C4-2B (cell line): ENCODE data around the gene ARL15.

Experiments used
- H3K27ac ChIP-seq: fragments of 450-650 bp; 2 replicates; pipeline ENCODE4 v1.5.1; 2017
- CTCF ChIP-seq: fragments of 450-650 bp; conservative IDR thresholded peaks from 2 replicates; pipeline ENCODE4 v1.5.1; 2017; ENCODE audit warnings: mild to moderate bottlenecking
- ZFX ChIP-seq: fragments of 450-650 bp; IDR thresholded peaks from 2 replicates; pipeline ENCODE4 v1.6.1; 2017

The ARL15 gene

GRCh38 chr5:54013556-54014194 is 296.7 kb downstream of the ARL15 start:
- TF ChIP-seq ZFX (no peak), CTCF (no peak)
- H3K27ac ChIP-seq: no peak overlapping the region

- TF ChIP-seq CTCF: no peak
- TF ChIP-seq ZFX: no peak
Observed at GRCh38 chr5:54009828-54010227, 300.5 kb downstream of the ARL15 start.

GRCh38 chr5:54009357-54009756 is 301.0 kb downstream of the ARL15 start:
- no peak overlapping the region for H3K27ac ChIP-seq

More at GRCh38 chr5:54009828-54010227, 300.5 kb downstream of the ARL15 start:
- H3K27ac ChIP-seq: no peak overlapping the region

GRCh38 chr5:54007827-54008777 is 302.3 kb downstream of the ARL15 start:
- no peak for TF ChIP-seq CTCF
- TF ChIP-seq ZFX: no peak
- H3K27ac ChIP-seq: no peak overlapping the region

More at GRCh38 chr5:54009357-54009756, 301.0 kb downstream of the ARL15 start:
- no peak for TF ChIP-seq CTCF
- TF ChIP-seq ZFX: no peak

GRCh38 chr5:54004697-54005096 is 305.7 kb downstream of the ARL15 start:
- TF ChIP-seq CTCF (no peak), ZFX (no peak)
- H3K27ac ChIP-seq: no peak overlapping the region

- no peak for TF ChIP-seq CTCF
- no peak overlapping the region for H3K27ac ChIP-seq
Observed at GRCh38 chr5:54002779-54003178, 307.6 kb downstream of the ARL15 start.
